ENCODE data around the gene CDH22.
A peak's percentile ranks its signal among the peaks of the same experiment; 100 is the strongest.

The CDH22 gene

GRCh38 chr20:46257887-46258286 is 50.4 kb downstream of the CDH22 start:
- no peaks in the 10 kb centered on the region for H3K9me3 ChIP-seq (ENCODE audit: insufficient read depth, low read depth, low read length)
- H3K4me3 ChIP-seq (ENCODE audit: low read length): no peak overlapping the region
- peaks cover 41% of the 10 kb centered on the region for H3K27me3 ChIP-seq (ENCODE audit: insufficient read depth, low read length)
- no peaks in the 10 kb centered on the region for H3K36me3 ChIP-seq (ENCODE audit: insufficient read depth, low read depth, low read length)
- H3K27ac ChIP-seq (ENCODE audit: low read length): no peak overlapping the region
- no peaks in the 10 kb centered on the region for H3K4me1 ChIP-seq (ENCODE audit: insufficient read depth, low read length)
- no peak overlapping the region for H3K9ac ChIP-seq (ENCODE audit: low read depth, low read length)

- no peak overlapping the region for H3K27ac ChIP-seq (ENCODE audit: low read length)
- no peaks in the 10 kb centered on the region for H3K36me3 ChIP-seq (ENCODE audit: insufficient read depth, low read depth, low read length)
- peaks cover 56% of the 10 kb centered on the region for H3K27me3 ChIP-seq (ENCODE audit: insufficient read depth, low read length)
- no peaks in the 10 kb centered on the region for H3K9me3 ChIP-seq (ENCODE audit: insufficient read depth, low read depth, low read length)
- H3K9ac ChIP-seq (ENCODE audit: low read depth, low read length): no peak overlapping the region
- H3K4me3 ChIP-seq (ENCODE audit: low read length): no peak overlapping the region
- no peaks in the 10 kb centered on the region for H3K4me1 ChIP-seq (ENCODE audit: insufficient read depth, low read length)
Observed at GRCh38 chr20:46256293-46256692, 52.0 kb downstream of the CDH22 start.

GRCh38 chr20:46255440-46256104 is 52.7 kb downstream of the CDH22 start:
- Histone ChIP-seq H3K36me3 (ENCODE audit: insufficient read depth, low read depth, low read length) (no peaks in the 10 kb centered on the region), H3K27ac (ENCODE audit: low read length) (no peak overlapping the region), H3K27me3 (ENCODE audit: insufficient read depth, low read length) (peaks cover 63% of the 10 kb centered on the region), H3K4me1 (ENCODE audit: insufficient read depth, low read length) (no peaks in the 10 kb centered on the region), H3K9me3 (ENCODE audit: insufficient read depth, low read depth, low read length) (no peaks in the 10 kb centered on the region), H3K9ac (ENCODE audit: low read depth, low read length) (no peak overlapping the region), H3K4me3 (ENCODE audit: low read length) (no peak overlapping the region)

- Histone ChIP-seq H3K4me1 (ENCODE audit: insufficient read depth, low read length) (0 out of 2 replicates have a peak, but pooled peaks cover 3% of the 10 kb centered on the region), H3K4me3 (ENCODE audit: low read length) (no peak overlapping the region), H3K27me3 (ENCODE audit: insufficient read depth, low read length) (peaks cover 78% of the 10 kb centered on the region)
Observed at GRCh38 chr20:46253391-46253790, 54.9 kb downstream of the CDH22 start.

GRCh38 chr20:46252352-46253091 is 55.8 kb downstream of the CDH22 start:
- H3K27me3 ChIP-seq (ENCODE audit: insufficient read depth, low read length): peaks cover 79% of the 10 kb centered on the region
- no peaks in the 10 kb centered on the region for H3K9me3 ChIP-seq (ENCODE audit: insufficient read depth, low read depth, low read length)
- no peak overlapping the region for H3K9ac ChIP-seq (ENCODE audit: low read depth, low read length)
- no peak overlapping the region for H3K27ac ChIP-seq (ENCODE audit: low read length)
- H3K4me3 ChIP-seq (ENCODE audit: low read length): no peak overlapping the region
- 0 out of 2 replicates have a peak, but pooled peaks cover 3% of the 10 kb centered on the region for H3K4me1 ChIP-seq (ENCODE audit: insufficient read depth, low read length)
- H3K36me3 ChIP-seq (ENCODE audit: insufficient read depth, low read depth, low read length): no peaks in the 10 kb centered on the region

More at GRCh38 chr20:46253391-46253790, 54.9 kb downstream of the CDH22 start:
- Histone ChIP-seq H3K27ac (ENCODE audit: low read length) (no peak overlapping the region), H3K9me3 (ENCODE audit: insufficient read depth, low read depth, low read length) (no peaks in the 10 kb centered on the region), H3K9ac (ENCODE audit: low read depth, low read length) (no peak overlapping the region), H3K36me3 (ENCODE audit: insufficient read depth, low read depth, low read length) (no peaks in the 10 kb centered on the region)

GRCh38 chr20:46251211-46251673 is 57.1 kb downstream of the CDH22 start:
- peaks cover 88% of the 10 kb centered on the region for H3K27me3 ChIP-seq (ENCODE audit: insufficient read depth, low read length)
- no peak overlapping the region for H3K9ac ChIP-seq (ENCODE audit: low read depth, low read length)
- H3K36me3 ChIP-seq (ENCODE audit: insufficient read depth, low read depth, low read length): no peaks in the 10 kb centered on the region
- H3K4me1 ChIP-seq (ENCODE audit: insufficient read depth, low read length): 0 out of 2 replicates have a peak, but pooled peaks cover 3% of the 10 kb centered on the region
- no peaks in the 10 kb centered on the region for H3K9me3 ChIP-seq (ENCODE audit: insufficient read depth, low read depth, low read length)
- no peak overlapping the region for H3K27ac ChIP-seq (ENCODE audit: low read length)
- peak overlapping the region; percentile 59; the same call in 1 of the 2 replicates for H3K4me3 ChIP-seq (ENCODE audit: low read length)

GRCh38 chr20:46250772-46251171 is 57.5 kb downstream of the CDH22 start:
- Histone ChIP-seq H3K9ac (ENCODE audit: low read depth, low read length) (no peak overlapping the region), H3K27me3 (ENCODE audit: insufficient read depth, low read length) (peaks cover 86% of the 10 kb centered on the region)

GRCh38 chr20:46249671-46250070 is 58.6 kb downstream of the CDH22 start:
- Histone ChIP-seq H3K4me3 (ENCODE audit: low read length) (no peak overlapping the region), H3K27me3 (ENCODE audit: insufficient read depth, low read length) (peaks cover 88% of the 10 kb centered on the region), H3K4me1 (ENCODE audit: insufficient read depth, low read length) (0 out of 2 replicates have a peak, but pooled peaks cover 3% of the 10 kb centered on the region), H3K27ac (ENCODE audit: low read length) (no peak overlapping the region), H3K9ac (ENCODE audit: low read depth, low read length) (no peak overlapping the region), H3K9me3 (ENCODE audit: insufficient read depth, low read depth, low read length) (no peaks in the 10 kb centered on the region), H3K36me3 (ENCODE audit: insufficient read depth, low read depth, low read length) (no peaks in the 10 kb centered on the region)

More at GRCh38 chr20:46250772-46251171, 57.5 kb downstream of the CDH22 start:
- Histone ChIP-seq H3K9me3 (ENCODE audit: insufficient read depth, low read depth, low read length) (no peaks in the 10 kb centered on the region), H3K27ac (ENCODE audit: low read length) (no peak overlapping the region), H3K36me3 (ENCODE audit: insufficient read depth, low read depth, low read length) (no peaks in the 10 kb centered on the region), H3K4me3 (ENCODE audit: low read length) (peak overlapping the region; percentile 59; the same call in 1 of the 2 replicates), H3K4me1 (ENCODE audit: insufficient read depth, low read length) (0 out of 2 replicates have a peak, but pooled peaks cover 3% of the 10 kb centered on the region)

GRCh38 chr20:46246559-46246958 is 61.7 kb downstream of the CDH22 start:
- no peaks in the 10 kb centered on the region for H3K9me3 ChIP-seq (ENCODE audit: insufficient read depth, low read depth, low read length)
- H3K27me3 ChIP-seq (ENCODE audit: insufficient read depth, low read length): peaks cover 58% of the 10 kb centered on the region
- no peak overlapping the region for H3K4me3 ChIP-seq (ENCODE audit: low read length)
- H3K36me3 ChIP-seq (ENCODE audit: insufficient read depth, low read depth, low read length): no peaks in the 10 kb centered on the region
- no peak overlapping the region for H3K27ac ChIP-seq (ENCODE audit: low read length)
- H3K9ac ChIP-seq (ENCODE audit: low read depth, low read length): no peak overlapping the region
- peaks cover 4% of the 10 kb centered on the region; the same call in 1 of the 2 replicates for H3K4me1 ChIP-seq (ENCODE audit: insufficient read depth, low read length)

- no peak overlapping the region for H3K27ac ChIP-seq (ENCODE audit: low read length)
- peaks cover 37% of the 10 kb centered on the region for H3K27me3 ChIP-seq (ENCODE audit: insufficient read depth, low read length)
Observed at GRCh38 chr20:46243707-46244628, 64.3 kb downstream of the CDH22 start.

GRCh38 chr20:46242390-46242789 is 65.9 kb downstream of the CDH22 start:
- Histone ChIP-seq H3K9me3 (ENCODE audit: insufficient read depth, low read depth, low read length) (no peaks in the 10 kb centered on the region), H3K4me3 (ENCODE audit: low read length) (no peak overlapping the region), H3K9ac (ENCODE audit: low read depth, low read length) (no peak overlapping the region), H3K4me1 (ENCODE audit: insufficient read depth, low read length) (peaks cover 5% of the 10 kb centered on the region; the same call in 1 of the 2 replicates), H3K36me3 (ENCODE audit: insufficient read depth, low read depth, low read length) (no peaks in the 10 kb centered on the region), H3K27ac (ENCODE audit: low read length) (no peak overlapping the region), H3K27me3 (ENCODE audit: insufficient read depth, low read length) (peaks cover 24% of the 10 kb centered on the region; the same call in 1 of the 2 replicates)

More at GRCh38 chr20:46243707-46244628, 64.3 kb downstream of the CDH22 start:
- no peaks in the 10 kb centered on the region for H3K9me3 ChIP-seq (ENCODE audit: insufficient read depth, low read depth, low read length)
- H3K4me1 ChIP-seq (ENCODE audit: insufficient read depth, low read length): peaks cover 5% of the 10 kb centered on the region; the same call in 1 of the 2 replicates
- no peaks in the 10 kb centered on the region for H3K36me3 ChIP-seq (ENCODE audit: insufficient read depth, low read depth, low read length)
- H3K9ac ChIP-seq (ENCODE audit: low read depth, low read length): no peak overlapping the region
- no peak overlapping the region for H3K4me3 ChIP-seq (ENCODE audit: low read length)
